GM18498 (cell line): ENCODE results near the gene CPLX1.

Source experiments
- ATAC-seq: cut with Tn5 transposase; IDR thresholded peaks from one replicate; pipeline ENCODE4 v1.9.1; 2021; ENCODE audit warnings: mild to moderate bottlenecking, moderate library complexity; ENCODE audit not compliant: unreplicated experiment

Gene CPLX1

DNA sequence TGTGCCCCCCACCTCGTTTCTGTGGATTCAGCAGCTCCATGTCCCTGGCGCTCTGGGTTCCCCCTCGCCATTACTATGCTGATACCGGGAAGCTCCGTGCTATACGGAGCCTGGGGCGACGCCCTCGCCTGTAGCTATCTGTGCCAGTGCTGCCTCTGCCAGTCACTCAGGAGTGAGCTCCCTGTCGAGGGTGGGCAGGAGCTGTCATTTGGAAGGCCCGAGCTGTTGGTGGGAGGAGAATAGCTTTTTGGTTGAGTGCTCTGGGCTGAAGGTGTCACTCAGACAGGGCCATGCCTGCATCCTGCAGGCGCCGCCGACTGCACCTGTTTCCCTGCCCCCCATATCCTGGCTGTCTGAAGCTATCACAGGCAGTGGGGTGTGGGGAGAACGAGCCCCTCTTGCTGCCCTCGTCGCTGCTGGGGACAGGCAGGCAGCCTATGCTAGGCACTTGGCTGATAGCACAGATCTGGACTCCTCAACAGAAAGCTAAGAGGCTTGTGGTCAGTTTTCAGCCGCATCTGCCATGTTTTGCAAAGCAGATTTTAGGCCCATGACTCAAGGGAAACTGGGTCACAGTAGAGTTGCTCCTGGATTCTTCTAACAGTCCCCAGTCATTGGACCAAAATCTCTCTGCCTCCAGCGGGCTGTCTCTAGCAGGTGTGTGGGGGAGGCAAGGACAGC lies 31.8 kb downstream of the CPLX1 start:
- ATAC-seq = no peak

DNA sequence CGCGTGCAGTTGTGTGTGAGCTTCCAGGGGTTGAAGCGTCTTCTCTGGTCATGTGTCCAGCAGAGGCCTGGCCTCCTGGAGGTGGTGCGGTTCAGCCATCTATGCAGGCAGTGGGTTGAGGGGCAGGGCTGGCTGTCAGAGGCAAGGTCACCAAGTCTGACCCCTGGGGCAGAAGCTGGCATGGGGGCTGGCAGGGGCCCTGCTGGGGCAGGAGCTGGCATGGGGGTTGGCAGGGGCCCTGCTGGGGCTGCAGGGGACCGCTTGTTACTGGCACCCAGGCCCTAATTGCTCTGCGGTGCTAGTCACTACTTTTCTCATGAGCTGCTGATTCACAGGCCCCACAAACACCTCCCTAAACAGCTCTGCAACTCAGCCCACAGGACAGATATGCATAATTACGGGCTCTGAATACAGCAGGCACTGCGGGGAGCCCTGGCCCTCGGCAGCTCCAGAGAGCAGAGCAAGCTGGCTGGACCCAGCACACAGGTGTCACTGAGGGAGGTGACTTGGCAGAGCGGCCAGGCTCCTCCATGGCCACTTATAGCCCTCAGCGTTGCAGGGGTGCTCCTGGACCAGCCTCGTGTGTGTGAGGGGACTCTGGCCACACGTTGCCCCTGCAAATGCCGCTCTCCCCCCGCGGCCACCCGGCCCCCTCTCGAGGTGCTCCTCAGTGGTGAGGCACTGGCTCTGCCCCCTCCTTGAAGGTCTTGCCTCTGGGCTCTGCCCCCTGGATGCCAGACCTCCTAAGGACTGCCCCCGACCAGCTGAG lies 32.7 kb downstream of the CPLX1 start:
- no peak for ATAC-seq

DNA sequence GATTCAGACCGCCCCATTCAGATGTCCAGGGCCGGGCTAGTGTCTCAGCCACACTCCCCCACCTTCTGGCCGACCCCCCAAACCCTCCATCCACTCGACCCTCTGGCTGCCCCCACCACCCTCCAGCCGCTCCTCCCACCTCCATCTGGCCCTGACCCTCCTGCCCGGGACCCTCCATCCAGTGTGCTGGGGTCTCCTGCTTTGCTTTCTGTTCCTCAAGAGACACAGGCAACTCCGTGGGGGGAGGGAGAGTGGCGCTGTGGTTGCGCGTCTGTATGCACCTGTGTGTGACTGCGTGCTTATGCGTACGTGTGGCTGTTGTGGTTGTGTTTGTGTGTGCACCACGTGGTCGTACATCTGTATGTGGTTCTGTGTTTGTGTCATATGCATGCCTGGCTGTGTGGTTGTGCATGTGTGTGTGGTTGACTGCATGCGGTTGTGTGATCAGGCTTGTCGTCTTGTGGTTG lies 33.3 kb downstream of the CPLX1 start:
- ATAC-seq = no peak

DNA sequence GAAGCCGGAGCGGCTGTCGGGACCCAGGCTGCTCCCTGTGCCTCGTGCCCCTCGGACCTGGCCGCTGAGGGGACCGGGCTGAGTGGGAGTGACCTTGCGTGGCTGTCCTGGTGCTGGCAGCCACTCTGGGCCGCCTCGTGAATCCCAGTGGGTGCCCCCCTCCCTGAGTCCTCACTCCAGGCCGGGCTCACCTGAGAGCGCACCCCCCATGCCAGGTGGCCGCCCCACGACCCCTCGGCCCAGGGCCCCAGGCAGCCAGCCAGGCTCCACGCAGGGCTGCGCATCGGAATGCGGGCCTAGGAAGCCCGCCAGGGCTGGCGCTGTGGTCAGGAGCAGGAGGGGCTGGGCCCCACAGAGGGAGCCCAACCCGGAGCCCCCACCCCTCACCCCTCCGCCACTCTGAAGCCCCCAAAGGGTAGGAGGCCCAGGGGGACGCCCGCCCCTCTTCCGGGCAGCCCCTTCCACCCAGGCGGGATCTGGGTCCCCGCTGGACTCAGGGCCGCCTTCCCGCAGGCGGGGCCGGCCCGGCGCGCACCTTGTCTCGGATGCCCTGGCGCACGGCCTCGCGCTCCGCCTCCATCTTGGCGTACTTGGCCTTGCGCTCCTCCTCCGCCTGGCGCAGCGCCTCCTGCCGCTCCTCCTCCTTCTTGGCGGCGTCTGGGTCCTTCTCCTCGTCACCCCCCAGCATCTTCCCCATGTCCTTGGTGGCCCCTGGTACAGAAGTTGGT lies 33.9 kb downstream of the CPLX1 start:
- no peak for ATAC-seq

DNA sequence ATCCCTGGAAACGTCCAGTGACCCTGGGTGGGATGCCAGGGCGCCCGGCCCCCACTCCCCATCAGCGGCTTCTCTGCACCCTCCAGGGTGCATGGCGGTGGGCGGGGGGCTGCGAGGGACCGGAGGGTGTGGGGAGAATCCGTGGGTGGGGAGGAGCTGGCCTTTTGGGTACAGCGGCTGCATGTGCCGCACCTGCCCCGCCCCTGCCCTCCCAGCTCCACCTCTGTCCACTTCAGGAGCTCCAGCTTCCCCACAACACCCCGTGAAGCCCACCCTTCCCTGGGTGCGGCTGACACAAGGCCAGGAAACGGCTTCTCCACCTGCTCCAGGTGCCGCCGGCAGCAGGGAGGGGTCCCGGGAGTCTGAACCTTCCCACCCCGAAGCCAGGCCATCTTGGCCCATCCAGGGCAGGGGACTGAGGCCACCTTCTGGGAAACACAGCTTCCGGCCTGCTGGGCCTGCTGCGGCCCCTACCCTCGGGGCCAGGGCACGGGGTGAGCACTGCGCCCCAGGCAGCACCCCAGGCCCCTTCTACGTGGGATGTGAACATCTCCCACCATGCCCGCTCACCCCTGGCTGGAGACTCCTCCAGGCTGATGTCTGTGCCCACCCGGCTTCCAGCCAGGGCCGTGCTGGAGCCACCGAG lies 34.6 kb downstream of the CPLX1 start:
- no peak for ATAC-seq

DNA sequence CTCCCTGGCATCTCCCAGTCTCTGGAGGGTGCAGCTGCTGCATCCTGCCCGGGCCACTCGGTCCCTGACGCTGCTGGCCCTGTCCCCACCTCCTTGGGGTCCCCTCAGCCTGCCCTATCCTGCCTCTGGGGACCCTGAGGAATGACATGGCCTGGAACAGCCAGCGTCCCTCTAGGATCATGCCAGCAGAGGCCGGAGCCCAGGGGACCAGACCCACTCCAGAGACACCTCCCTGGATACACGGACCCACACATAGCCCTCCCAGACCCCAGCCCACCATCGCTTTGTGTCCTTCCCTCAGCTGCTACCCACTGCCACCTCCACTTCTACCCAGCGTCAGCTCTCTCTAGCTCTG lies 35.5 kb downstream of the CPLX1 start:
- ATAC-seq = no peak

DNA sequence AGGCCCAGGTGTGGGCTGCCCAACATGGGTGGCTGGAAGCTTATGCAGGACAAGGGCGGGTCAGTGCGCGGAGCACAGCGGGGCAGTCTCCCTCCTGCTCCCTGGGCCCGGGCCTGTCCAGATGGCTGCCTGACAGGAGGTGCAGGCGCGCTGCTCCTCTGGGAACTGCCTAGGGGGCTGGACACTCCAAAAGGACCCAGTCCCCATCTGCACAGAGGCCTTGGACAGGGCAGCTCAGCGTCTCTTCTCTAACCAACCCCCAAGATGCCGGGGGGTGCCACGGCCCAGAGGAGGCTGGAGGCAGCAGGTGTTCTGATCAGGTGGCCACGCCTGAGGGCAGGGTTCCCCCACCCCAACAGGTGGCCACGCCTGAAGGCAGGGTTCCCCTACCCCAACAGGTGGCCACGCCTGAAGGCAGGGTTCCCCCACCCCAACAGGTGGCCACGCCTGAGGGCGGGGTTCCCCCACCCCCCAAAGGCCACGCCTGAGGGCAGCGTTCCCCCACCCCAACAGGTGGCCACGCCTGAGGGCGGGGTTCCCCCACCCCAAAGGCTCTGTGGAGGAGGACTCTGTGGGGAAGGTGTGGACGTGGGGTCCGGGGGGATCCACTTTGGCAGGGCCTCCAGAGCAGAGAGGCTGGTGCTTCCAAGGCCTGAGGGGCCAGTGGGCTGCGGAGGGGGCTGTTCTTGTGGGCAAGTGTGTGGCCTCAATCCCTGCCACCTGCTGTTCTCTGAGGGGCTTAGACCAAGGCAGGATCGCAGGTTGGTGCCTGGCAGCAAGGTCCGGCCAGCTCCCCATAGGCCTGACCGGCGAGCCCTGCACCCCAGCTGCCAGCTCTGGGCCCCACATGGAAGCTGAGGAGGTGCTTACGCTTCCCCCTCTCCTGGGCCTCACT lies 36.1 kb downstream of the CPLX1 start:
- no peak for ATAC-seq

DNA sequence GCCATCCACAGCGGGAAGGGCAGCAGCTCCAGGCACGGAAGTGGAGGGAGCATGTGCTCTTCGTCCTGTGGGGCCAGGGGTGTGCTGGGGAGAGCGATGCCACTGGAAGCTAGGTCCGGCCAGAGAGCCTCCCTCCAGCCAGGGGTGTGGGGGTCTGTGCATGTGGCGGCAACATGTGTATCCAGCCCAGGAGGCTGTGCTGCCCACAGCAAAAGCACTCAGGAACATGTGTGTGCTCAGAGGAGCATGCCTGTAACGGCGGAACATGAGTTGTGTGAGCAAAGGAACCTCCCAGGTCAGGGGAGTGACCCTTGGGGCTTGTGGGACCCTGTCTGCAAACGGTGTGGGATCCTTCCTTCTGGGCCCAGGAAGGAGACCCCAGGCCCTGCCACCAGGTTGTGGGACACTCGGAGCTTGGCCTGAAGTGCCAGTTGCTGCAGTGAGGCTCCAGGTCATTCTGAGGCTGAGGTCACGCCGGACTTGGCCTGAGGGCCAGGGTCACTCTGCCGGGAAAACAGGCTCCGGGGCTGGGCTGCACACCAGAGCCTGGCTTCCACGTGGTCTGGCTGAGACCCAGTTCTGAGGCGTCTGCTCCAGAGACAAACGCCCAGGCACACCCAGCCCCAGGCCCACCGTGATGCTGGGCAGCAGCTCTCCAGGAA lies 37.2 kb downstream of the CPLX1 start:
- no peak for ATAC-seq

DNA sequence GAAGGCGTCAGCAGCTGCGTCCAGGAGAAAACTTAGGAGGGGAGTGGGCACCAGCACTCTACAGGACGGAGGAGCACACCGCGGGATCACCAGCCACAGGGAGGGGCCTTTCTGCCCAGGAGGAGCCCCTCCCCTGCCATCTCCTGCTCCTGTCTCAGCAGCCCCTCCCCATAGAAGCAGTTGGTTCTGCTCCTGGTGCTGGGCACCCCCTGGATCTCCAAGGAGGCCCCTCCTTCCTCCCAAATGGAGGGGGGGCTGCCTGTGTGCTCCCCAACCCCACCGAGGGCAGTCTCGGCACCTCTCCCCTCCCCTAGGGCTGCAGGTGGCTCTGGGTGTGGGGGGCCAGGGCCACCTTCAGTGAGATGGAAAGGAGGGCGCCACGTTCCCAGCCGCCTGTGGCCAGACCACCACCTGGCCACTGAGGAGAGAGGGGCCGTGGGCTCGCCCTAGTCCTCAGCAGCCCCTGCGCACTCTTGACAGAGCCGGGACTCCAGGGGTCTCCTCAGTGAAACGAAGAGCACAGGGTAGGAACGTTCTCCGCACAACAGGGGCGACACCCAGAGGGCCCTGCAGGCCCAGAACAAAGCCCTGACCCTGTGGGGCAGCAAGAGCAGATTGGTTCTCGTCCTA lies 37.8 kb downstream of the CPLX1 start:
- no peak for ATAC-seq

DNA sequence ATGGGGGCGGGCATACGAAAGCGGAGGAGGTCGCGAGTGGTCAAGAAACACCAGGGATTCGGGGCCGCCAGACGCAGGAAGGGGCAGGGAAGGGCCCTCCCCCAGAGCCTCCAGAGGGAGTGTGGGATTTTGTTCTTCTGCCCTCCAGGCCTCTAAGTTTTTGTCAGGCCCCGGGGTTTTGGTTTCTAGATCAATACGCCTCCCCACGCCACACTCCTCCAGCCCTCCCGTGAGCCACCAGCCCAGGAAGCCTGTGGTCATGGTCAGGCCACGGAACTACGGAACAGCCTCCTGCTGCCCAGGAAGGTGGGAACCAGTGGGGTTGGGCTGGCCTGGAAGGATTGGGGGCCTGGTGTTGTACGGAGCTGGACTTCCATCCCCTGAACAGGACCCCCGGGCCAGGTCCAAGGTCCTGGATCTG lies 38.4 kb downstream of the CPLX1 start:
- no peak for ATAC-seq

DNA sequence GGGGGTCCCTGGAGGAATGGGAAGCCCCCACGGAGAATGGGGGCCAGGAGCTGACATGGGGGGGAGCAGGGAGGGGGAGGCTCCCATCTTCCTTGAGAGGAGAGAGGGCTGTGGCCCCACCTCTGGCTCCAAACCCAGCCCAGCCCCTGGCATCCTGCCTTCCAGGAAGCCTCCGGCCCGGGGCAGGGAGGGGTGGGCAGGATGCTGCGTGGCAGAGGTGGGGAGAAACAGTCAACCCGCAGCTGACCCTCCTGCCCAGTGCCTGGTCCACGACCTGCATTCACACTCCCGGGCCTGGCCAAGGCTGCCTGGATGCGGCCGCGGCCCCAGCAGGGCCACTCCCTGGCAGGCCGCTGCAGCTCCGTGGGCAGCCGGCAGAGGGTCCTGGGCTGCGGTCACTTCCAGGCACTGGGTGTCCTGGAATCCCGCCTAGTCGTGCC lies 39.0 kb downstream of the CPLX1 start:
- ATAC-seq = no peak

DNA sequence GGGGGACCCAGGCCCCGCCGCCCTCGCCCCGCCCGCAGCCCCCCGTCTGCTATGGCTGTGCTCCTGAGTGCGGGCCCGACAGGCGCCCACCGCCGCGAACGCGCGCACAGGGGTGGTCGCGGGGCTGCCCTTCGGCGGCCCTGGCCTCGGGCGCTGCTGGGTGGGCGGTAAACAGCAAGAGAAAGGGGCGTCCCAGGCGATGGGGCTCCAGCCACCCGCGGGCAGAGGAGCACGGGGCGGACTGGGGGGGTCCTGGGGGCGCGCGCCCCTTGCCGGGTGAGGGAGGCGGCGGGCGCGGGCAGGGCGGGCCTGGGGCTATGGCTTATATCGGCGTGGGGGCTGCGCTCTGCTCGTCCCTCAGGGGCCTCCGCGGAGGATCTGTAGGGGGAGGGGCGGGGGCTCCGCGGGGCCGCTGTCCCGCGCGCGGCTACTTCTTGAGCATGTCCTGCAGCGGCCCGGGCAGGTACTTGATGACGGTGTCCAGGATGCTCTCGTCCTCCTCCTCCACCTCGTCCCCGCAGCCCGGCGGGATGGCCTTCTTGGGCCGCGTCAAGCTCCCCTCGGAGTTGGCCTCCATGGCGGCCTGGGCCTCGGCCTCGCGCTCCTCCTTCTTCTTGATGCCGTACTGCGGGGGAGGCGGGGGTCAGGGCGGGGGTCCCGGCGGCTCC lies 39.7 kb downstream of the CPLX1 start:
- ATAC-seq = no peak

DNA sequence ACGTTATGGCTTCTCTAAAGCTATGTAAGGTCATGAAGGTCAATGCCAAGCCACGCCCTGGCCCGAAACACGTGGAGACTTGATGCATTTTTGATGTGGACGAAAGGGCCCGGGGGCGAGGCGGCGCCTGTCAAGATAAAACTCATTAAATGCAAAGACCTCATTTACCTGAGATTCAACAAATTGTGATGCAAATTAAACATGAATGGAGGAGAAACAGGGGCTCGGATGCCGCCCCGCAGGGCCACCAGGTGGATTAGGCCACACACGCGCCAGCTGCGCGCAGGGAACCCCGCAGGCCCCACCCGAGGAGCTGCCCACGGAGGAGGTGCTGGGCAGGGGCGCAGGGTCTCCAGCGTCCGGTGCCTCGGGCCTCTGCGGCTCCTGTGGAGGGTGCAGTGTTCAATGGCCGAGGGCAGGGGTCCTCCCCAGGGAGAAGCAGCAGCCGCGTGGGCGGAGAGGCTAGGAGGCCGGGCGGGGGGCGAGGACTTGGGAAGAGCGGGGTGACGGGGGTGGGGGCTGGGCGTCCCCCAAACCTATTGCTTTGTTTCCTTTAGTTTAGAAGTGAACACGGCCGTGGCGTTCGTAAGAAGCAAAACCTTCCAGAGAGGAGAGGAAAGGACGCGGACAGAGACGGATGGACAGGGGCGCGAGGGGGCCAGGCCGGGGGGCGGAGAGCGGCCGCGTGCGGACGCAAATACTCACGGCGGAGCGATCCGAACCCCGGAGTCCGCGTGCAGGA lies 40.4 kb downstream of the CPLX1 start:
- no peak for ATAC-seq

DNA sequence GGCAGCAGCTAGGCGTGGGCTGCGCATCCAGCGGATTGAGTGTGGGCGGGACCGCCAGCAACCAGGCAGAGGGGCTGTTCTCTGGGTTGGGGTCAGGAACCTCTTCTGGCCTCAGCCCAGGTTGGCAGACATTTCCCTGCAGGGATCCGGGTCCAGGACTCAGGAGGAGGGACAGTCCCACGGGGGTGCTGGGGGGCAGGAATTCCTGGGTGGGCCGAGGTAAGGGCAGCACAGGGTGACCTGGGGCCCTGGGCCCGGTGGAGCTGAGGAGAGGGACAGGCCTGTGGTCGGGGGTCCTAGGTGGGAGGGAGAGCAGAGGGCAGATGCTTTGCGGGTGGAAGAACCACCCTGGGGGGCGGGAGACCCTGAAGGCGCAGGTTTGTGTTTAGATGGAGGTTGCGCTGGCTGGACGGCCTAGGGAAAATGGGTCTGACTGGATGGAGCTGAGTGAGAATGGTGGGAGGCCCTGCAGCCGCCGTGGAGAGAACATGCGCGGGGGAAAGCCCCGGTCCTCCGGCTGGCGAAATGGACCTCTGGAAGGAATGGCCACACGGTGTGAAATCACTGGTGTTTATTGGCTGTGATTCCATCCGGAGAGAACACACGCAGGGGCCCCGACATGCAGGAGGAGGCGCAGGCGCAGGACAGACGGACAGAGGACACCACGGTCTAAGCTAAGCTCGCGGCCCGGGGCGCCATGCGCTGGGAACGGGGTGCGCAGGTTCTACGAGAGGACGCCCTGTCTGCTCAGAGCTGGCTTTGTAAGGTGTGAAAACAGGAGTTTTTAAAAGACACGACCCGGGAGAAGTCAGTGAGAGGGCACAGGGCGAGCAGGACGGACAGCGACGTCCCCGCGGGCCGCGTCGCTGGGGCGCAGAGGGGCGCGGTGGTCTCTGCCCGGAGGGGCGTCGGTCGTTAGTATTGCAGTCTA lies 41.3 kb downstream of the CPLX1 start:
- ATAC-seq = no peak

DNA sequence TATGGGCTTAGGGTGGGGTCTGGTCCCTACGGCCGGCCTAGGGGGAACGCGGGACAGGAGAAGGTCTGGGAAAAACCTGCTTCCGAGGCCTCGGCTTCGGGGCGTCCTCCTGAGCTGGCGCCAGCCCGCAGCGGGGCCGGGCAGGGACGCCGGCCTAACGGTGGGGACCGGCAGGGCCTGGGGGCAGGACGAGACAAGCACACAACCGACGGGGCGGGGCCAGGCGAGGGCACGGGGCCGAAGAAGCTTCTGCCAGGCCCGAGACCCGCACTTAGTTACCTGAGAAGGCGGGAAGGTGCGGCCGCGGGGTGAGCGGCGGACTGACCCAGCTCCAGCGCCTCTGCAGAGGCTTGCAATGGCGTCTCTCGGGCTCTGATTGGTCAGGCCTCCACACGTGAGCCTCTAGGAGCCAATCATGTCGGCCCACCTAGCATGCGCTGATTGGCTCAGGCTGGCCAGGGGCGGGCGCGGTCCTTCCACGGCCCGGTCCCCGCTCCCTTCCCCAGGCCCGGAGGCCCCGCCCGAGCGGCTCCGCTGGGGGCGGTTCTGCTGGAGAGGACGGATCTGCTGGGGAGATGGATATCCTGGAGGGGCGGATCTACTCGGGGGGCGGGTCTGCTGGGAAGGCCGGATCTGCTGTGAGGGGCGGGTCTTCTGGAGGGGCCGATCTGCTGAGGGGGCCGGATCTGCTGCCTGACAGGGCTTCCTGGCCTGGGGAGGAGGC lies 44.3 kb downstream of the CPLX1 start:
- peak; percentile 97 for ATAC-seq

DNA sequence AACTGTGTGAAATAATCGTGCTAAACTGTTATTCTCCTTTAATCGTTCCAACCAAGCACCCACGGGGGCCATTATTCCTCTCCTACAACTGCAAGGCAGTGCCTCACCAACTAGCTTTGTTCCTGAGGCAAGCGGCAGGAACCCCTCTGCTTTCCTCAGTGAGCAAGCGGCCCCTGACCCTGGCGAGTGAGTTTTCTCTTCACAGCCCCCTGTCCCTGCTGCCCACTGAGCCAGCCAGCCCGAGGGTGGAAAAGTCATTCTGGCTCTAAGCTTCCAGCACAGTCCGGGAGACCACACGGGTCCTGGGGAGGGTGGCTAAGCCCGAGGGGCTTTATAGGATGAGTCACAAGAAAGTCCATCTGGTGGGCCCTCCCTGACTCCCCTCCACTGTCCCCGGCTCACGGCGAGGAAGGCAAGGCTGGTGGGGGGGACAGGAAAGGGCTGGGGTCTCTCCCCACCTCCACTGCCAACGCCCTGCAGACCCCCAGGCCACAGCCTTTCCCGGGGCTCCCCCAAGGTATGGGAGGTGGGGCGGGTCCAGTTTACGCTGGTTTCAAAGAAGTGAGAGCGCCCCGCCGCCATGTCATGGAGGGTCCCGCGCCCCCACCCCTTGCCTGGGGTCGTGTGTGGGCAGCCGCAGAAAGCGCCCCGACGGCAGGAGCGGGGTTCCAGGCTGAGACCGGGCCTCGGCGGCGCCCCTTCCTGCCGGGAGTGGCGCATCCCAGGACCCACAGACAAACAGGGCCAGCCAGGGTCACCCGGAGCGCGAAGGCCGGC lies 45.0 kb downstream of the CPLX1 start:
- ATAC-seq = no peak
